NCI-H510A (cell line): Measurements from ENCODE around the gene ARMC6.

Experiments
- DNase-seq: peaks from one replicate; lab custom pipeline; 2025; lab: John Stamatoyannopoulos, UW

The ARMC6 gene

GRCh38 chr19:19107654-19108053 lies 74.3 kb downstream of the ARMC6 start:
- no peak for DNase-seq
